Karpas-422 (cell line): ENCODE data around the gene ENOX1. TPM values are rescaled to one million over a fixed set of nuclear protein-coding genes. Genes with fewer than 3 reads are reported as not detected.

ENCODE experiments used
- DNase-seq: peaks from one replicate; pipeline ENCODE4 v3.0.0-alpha.2; 2015
- H2AFZ ChIP-seq: fragments of 200-600 bp; sonication (generic); 2 replicates; pipeline ENCODE4 v1.6.1; 2014; ENCODE audit warnings: antibody characterized with exemption, low read length, mixed read lengths
- H3K27ac ChIP-seq: fragments of 200-600 bp; sonication (generic); 2 replicates; pipeline ENCODE4 v1.5.1; 2014; ENCODE audit warnings: mild to moderate bottlenecking, low read length, moderate library complexity
- H3K27me3 ChIP-seq: fragments of 200-600 bp; sonication (generic); 2 replicates; pipeline ENCODE4 v1.6.1; 2014; ENCODE audit warnings: low read length, mixed read lengths
- H3K36me3 ChIP-seq: fragments of 200-600 bp; sonication (generic); 2 replicates; pipeline ENCODE4 v1.6.1; 2014; ENCODE audit warnings: low read length, mixed read lengths; ENCODE audit not compliant: insufficient read depth
- H3K4me1 ChIP-seq: fragments of 200-600 bp; sonication (generic); 2 replicates; pipeline ENCODE4 v1.6.1; 2014; ENCODE audit warnings: mild to moderate bottlenecking, low read length, mixed read lengths
- H3K4me2 ChIP-seq: fragments of 200-600 bp; sonication (generic); 2 replicates; pipeline ENCODE4 v1.6.1; 2014; ENCODE audit warnings: low read length, low read depth, mild to moderate bottlenecking; ENCODE audit not compliant: poor library complexity, severe bottlenecking
- H3K4me3 ChIP-seq: fragments of 200-600 bp; sonication (generic); 2 replicates; pipeline ENCODE4 v1.5.1; 2014; ENCODE audit warnings: mild to moderate bottlenecking, antibody characterized with exemption, low read length, mixed read lengths
- H3K79me2 ChIP-seq: fragments of 200-600 bp; sonication (generic); 2 replicates; pipeline ENCODE4 v1.6.1; 2014; ENCODE audit warnings: mild to moderate bottlenecking, low read length, mixed read lengths
- H3K9ac ChIP-seq: fragments of 200-600 bp; sonication (generic); 2 replicates; pipeline ENCODE4 v1.6.0; 2014; ENCODE audit warnings: low read length
- H3K9me2 ChIP-seq: fragments of 200-600 bp; sonication (generic), shearing (Covaris generic); replicated peaks from 2 replicates; pipeline ENCODE4 v1.6.0; 2014; ENCODE audit warnings: mild to moderate bottlenecking, low read length, moderate library complexity; ENCODE audit not compliant: insufficient read depth
- H3K9me3 ChIP-seq: fragments of 300-700, 200-600 bp; sonication (generic); 2 replicates; pipeline ENCODE4 v1.6.1; 2014; ENCODE audit warnings: low read length, mixed read lengths
- H4K20me1 ChIP-seq: fragments of 200-600 bp; sonication (generic); 2 replicates; pipeline ENCODE4 v1.6.1; 2014; ENCODE audit warnings: mild to moderate bottlenecking, antibody characterized with exemption, low read length, low read depth; ENCODE audit not compliant: insufficient read depth
- total RNA-seq: library from RNA; depleted of rRNA; stranded (reverse); fragments of >200 nt; shearing (Covaris generic); gene quantifications from 2 replicates; pipeline ENCODE4 v1.2.3, GENCODE V29; 2014; ENCODE audit warnings: low replicate concordance

The ENOX1 gene
- total RNA-seq, 1 experiment from 2014 or later, result not detected

DNA sequence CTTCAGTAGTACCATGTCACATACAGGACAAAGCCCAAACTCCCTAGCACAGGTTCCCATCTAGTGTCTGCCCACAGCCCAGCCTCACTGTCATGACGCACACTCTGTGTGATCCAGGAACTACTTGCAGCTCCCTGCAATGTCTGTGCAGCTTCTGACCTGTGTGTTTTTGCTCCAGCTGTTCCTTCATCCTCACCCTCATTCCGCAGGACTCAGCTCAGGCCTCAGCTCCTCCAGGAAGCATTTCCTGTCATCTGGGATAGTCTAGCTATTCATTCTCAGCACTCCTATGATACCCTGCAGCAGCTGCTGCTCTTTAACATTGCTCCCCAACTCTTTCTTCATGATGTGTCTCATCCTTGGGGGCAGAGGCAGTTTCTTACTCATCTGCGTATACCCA is 56.1 kb downstream of the ENOX1 start:
- H3K79me2 ChIP-seq, result no peaks in the 10 kb centered on the region

DNA sequence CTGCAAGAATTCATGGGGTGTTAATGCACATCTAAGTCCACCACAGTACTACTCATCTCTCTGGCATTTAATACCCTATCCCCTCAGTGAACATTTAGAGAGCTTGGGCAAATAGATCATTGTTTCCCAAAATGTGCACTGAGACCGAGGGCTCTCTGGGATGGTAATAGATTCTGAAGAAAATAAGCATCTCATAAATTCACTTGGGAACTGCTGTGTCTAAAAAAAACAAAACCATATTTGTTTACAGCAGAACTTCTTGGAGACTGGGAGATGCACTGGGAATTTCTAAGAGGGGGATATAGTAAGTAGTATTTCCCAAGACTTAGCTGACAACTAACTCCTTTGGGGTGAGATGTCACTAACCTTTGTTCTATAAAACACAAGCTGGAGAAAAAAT is 58.4 kb downstream of the ENOX1 start:
- Histone ChIP-seq H3K9ac (no peak overlapping the region), H3K79me2 (no peaks in the 10 kb centered on the region), H2AFZ (no peak overlapping the region), H3K4me2 (no peak overlapping the region), H3K9me2 (no peaks in the 10 kb centered on the region), H3K4me3 (no peak overlapping the region), H3K4me1 (no peaks in the 10 kb centered on the region), H4K20me1 (no peaks in the 10 kb centered on the region), H3K36me3 (no peaks in the 10 kb centered on the region), H3K27me3 (no peaks in the 10 kb centered on the region), H3K27ac (no peak overlapping the region), H3K9me3 (no peaks in the 10 kb centered on the region)
- DNase-seq, result no peak

More for the DNA sequence above, 56.1 kb downstream of the ENOX1 start:
- DNase-seq, result no peak
- H2AFZ ChIP-seq, result no peak overlapping the region
- no peaks in the 10 kb centered on the region for H3K9me2 ChIP-seq
- H3K4me1 ChIP-seq, result no peaks in the 10 kb centered on the region
- no peaks in the 10 kb centered on the region for H3K9me3 ChIP-seq
- no peaks in the 10 kb centered on the region for H3K36me3 ChIP-seq
- no peaks in the 10 kb centered on the region for H3K27me3 ChIP-seq
- H3K4me2 ChIP-seq, result no peak overlapping the region
- H3K9ac ChIP-seq, result no peak overlapping the region
- H3K27ac ChIP-seq, result no peak overlapping the region
- H4K20me1 ChIP-seq, result no peaks in the 10 kb centered on the region
- no peak overlapping the region for H3K4me3 ChIP-seq

DNA sequence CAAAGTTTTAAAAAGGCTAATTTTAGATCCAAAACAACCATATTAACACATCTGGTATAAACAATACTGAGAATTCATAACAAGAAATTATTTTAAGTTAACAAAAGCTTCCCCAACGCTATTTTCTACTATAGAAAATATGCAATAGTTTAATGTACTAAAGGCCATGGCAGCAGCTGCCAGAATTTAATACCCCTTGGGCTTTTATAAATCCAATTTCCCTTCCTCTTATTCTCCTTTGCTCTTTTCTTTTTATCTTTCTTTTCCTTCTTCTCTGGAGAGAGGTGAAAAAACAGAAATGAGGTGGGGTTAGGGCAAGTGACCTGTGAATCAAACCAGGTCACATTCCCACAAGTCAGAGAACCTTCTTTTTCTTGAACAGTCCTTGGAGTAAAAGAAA is 58.9 kb downstream of the ENOX1 start:
- Histone ChIP-seq H3K9me3 (no peaks in the 10 kb centered on the region), H3K9me2 (no peaks in the 10 kb centered on the region), H3K79me2 (no peaks in the 10 kb centered on the region), H3K9ac (no peak overlapping the region), H3K27me3 (no peaks in the 10 kb centered on the region), H3K4me3 (no peak overlapping the region), H3K4me2 (no peak overlapping the region), H4K20me1 (no peaks in the 10 kb centered on the region), H3K4me1 (no peaks in the 10 kb centered on the region), H2AFZ (no peak overlapping the region), H3K36me3 (no peaks in the 10 kb centered on the region), H3K27ac (no peak overlapping the region)
- DNase-seq, result no peak

DNA sequence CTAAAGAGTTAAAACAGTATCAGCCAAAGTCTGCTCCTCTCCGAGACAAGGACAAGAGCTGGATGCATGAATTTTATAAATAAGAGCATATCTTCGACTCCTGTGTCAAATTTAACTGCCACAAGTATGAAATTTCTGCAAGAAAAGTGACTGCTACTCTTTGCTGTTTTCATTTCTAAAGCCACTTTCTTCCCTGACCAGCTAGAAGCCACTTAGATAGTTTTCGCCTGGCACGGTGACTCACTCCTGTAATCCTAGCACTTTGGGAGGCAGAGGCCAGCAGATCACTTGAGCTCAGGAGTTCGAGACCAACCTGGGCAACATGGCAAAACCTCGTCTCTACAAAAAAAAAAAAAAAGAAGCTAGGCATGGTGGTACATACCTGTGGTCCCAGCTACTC is 61.3 kb downstream of the ENOX1 start:
- Histone ChIP-seq H2AFZ (no peak overlapping the region), H4K20me1 (no peaks in the 10 kb centered on the region), H3K4me3 (no peak overlapping the region), H3K4me2 (no peak overlapping the region), H3K27ac (no peak overlapping the region), H3K9ac (no peak overlapping the region), H3K9me2 (no peaks in the 10 kb centered on the region), H3K79me2 (no peaks in the 10 kb centered on the region), H3K4me1 (no peaks in the 10 kb centered on the region), H3K27me3 (no peaks in the 10 kb centered on the region), H3K9me3 (no peaks in the 10 kb centered on the region), H3K36me3 (no peaks in the 10 kb centered on the region)
- no peak for DNase-seq

DNA sequence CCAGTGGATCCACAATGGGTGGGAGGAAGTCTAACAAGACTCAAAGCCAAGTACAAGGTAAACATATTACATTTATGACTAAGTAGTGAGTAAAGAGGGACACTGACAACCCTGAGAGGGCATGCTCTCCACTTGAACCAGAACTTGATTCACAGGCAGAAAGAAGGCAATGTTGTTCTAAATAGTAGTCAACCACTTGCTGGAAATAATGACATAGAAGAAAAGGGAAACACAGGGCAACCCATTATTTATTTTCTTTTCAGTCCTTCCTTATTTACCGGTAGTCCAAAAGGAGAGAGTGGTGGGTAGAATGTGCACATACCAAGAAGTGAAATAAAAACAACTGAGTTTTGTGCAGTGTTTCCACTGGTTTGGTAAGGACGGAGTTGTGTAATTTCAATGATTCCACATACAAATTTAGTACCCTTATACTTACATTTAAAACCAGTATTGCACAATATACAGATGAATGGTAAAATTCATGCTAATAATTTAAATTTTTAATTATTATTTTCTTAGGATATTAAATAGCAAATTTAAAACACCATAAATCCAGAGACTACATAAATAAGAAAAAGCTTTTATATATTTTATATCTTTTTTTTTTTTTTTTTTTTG is 65.9 kb downstream of the ENOX1 start:
- Histone ChIP-seq H3K4me2 (no peak overlapping the region), H3K9me3 (no peaks in the 10 kb centered on the region), H3K4me1 (no peaks in the 10 kb centered on the region), H4K20me1 (no peaks in the 10 kb centered on the region), H3K79me2 (no peaks in the 10 kb centered on the region), H3K27ac (no peak overlapping the region), H3K4me3 (no peak overlapping the region), H3K27me3 (no peaks in the 10 kb centered on the region), H3K9ac (no peak overlapping the region), H2AFZ (no peak overlapping the region), H3K9me2 (no peaks in the 10 kb centered on the region), H3K36me3 (no peaks in the 10 kb centered on the region)
- no peak for DNase-seq

DNA sequence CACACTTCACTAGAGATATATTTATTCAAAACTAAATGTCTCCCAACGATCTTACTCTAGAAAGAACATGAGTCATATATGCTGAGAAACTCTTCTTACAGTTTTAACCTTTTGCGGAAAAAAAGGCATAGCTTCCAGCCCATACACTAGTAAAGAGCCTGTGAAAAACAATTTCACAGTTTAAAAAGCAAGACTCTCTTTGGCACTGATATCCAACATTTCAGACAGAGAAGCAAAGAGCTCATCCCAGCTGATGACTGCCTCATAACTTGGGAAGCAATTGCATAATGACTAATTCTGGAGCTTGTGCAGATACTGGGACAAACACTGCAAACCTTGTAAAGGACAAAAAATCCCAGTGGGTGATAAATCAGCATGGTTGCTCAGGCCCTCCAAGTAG is 88.0 kb downstream of the ENOX1 start:
- no peaks in the 10 kb centered on the region for H3K27me3 ChIP-seq
- H4K20me1 ChIP-seq, result no peaks in the 10 kb centered on the region
- H3K9ac ChIP-seq, result no peak overlapping the region
- no peak for DNase-seq
- H3K4me3 ChIP-seq, result no peak overlapping the region
- H3K79me2 ChIP-seq, result no peaks in the 10 kb centered on the region
- no peaks in the 10 kb centered on the region for H3K9me3 ChIP-seq
- H3K4me1 ChIP-seq, result no peaks in the 10 kb centered on the region
- H3K4me2 ChIP-seq, result no peak overlapping the region
- no peaks in the 10 kb centered on the region for H3K9me2 ChIP-seq
- H2AFZ ChIP-seq, result no peak overlapping the region
- H3K36me3 ChIP-seq, result no peaks in the 10 kb centered on the region
- H3K27ac ChIP-seq, result no peak overlapping the region

DNA sequence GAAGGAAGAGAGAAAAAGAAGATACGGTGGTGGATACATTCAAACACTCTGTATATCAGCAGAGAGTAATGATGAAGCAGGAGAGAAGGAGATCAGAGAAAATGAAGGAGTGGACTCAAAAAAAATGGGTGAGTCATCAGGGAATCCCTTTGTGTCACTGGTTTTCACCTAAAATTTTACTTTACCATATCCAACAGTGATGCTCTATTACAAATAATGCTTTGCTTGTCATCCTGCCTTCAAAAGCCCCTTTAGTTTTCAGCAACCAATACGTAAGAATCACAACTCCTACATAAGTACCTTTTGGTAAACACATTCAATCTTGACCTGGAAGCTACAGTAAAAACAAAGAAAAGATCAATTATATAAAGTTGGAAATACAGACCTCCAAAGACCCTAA is 88.8 kb downstream of the ENOX1 start:
- Histone ChIP-seq H4K20me1 (no peaks in the 10 kb centered on the region), H3K9me3 (no peaks in the 10 kb centered on the region), H3K79me2 (no peaks in the 10 kb centered on the region), H3K9ac (no peak overlapping the region), H3K27ac (no peak overlapping the region), H3K4me3 (no peak overlapping the region), H3K27me3 (no peaks in the 10 kb centered on the region), H3K4me1 (no peaks in the 10 kb centered on the region), H3K4me2 (no peak overlapping the region), H2AFZ (no peak overlapping the region), H3K9me2 (no peaks in the 10 kb centered on the region), H3K36me3 (no peaks in the 10 kb centered on the region)
- no peak for DNase-seq

DNA sequence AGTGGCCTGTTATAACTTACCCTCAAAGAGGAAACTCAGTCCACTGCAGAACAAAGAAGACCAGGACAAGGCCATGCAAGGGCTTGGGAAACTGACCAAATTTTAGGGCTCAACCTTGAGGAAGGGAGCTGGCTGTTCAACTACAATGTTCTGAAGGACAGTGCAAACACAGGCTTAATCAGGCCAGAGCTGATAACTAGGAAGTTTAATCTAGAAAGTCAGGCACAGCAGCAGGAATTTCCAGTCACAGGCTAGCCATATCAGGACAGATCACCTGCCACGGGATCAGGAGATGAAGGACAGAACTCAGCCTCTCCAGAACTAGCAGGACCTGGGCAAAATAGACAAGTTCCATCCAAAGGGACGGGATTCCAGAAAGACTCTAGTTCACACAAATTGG is 89.4 kb downstream of the ENOX1 start:
- no peaks in the 10 kb centered on the region for H3K27me3 ChIP-seq
- no peak overlapping the region for H3K27ac ChIP-seq
- no peaks in the 10 kb centered on the region for H3K9me2 ChIP-seq
- no peaks in the 10 kb centered on the region for H3K4me1 ChIP-seq
- no peak overlapping the region for H2AFZ ChIP-seq
- H3K79me2 ChIP-seq, result no peaks in the 10 kb centered on the region
- no peaks in the 10 kb centered on the region for H3K9me3 ChIP-seq
- no peak overlapping the region for H3K4me3 ChIP-seq
- no peak overlapping the region for H3K4me2 ChIP-seq
- H3K36me3 ChIP-seq, result no peaks in the 10 kb centered on the region
- H4K20me1 ChIP-seq, result no peaks in the 10 kb centered on the region
- no peak for DNase-seq
- no peak overlapping the region for H3K9ac ChIP-seq
